Spleen (tissue), 11 donors: Measurements from ENCODE around the gene ETNPPL. TPM values are rescaled to one million over a fixed set of nuclear protein-coding genes. Genes with fewer than 3 reads are reported as not detected.

Experiments
- DNase-seq: peaks from one replicate; pipeline ENCODE4 v3.0.0-alpha.2; 2020
- H3K27ac ChIP-seq, 8 donors: fragments of 200-600 bp; sonication (generic) in 7 of 8; 1 replicate in 4 of 8; 2 replicates in 4 of 8; pipeline versions ENCODE4 v1.5.0 to v1.8.0; 2016 to 2021; ENCODE audit warnings: inconsistent platforms in 4 of 8, mild to moderate bottlenecking in 4 of 8, moderate library complexity in 1 of 8
- H3K27me3 ChIP-seq, 7 donors: fragments of 200-600 bp; sonication (generic) in 6 of 7; replicated peaks in 1 of 7; 1 replicate in 4 of 7; 2 replicates in 3 of 7; pipeline versions ENCODE4 v1.5.0 to v1.8.0; 2016 to 2021; ENCODE audit warnings: inconsistent platforms in 3 of 7, mild to moderate bottlenecking in 1 of 7
- H3K36me3 ChIP-seq, 6 donors: fragments of 200-600 bp; sonication (generic) in 5 of 6; 1 replicate in 4 of 6; 2 replicates in 2 of 6; pipeline versions ENCODE4 v1.5.0 to v1.8.0; 2016 to 2021; ENCODE audit warnings: inconsistent platforms in 2 of 6
- H3K4me1 ChIP-seq, 6 donors: fragments of 200-600 bp; sonication (generic) in 5 of 6; 1 replicate in 3 of 6; 2 replicates in 3 of 6; pipeline versions ENCODE4 v1.5.0 to v1.8.0; 2016 to 2021; ENCODE audit warnings: inconsistent platforms in 3 of 6
- H3K4me3 ChIP-seq, 8 donors: fragments of 200-600 bp; sonication (generic) in 7 of 8; 1 replicate in 4 of 8; 2 replicates in 4 of 8; pipeline versions ENCODE4 v1.5.0 to v1.8.0; 2016 to 2021; ENCODE audit warnings: inconsistent platforms in 4 of 8, mild to moderate bottlenecking in 4 of 8, moderate library complexity in 2 of 8
- H3K9me3 ChIP-seq, 8 donors: fragments of 200-600 bp; sonication (generic) in 7 of 8; 1 replicate in 4 of 8; 2 replicates in 4 of 8; pipeline versions ENCODE4 v1.5.0 to v1.8.0; 2016 to 2021; ENCODE audit warnings: inconsistent platforms in 4 of 8
- POLR2A ChIP-seq, 3 donors: fragments of 450-650 bp; IDR thresholded peaks; one replicate each; pipeline ENCODE4 v1.5.1; 2017; ENCODE audit warnings: antibody characterized with exemption in 3 of 3, mild to moderate bottlenecking in 1 of 3
- POLR2AphosphoS5 ChIP-seq, 3 donors: sonication (generic); formaldehyde crosslinking; IDR thresholded peaks; one replicate each; pipeline ENCODE4 v1.5.1; 2017; ENCODE audit warnings: antibody characterized with exemption in 3 of 3
- WGBS, 5 donors: extraction: QIAGEN DNeasy Blood & Tissue Kit in 3 of 5; methylation state at CpG; one replicate each; pipeline versions ENCODE4 v1.1.5 to v1.1.7; 2013 to 2018; 5-methylcytosine and 5-hydroxymethylcytosine counted together
- intact Hi-C: fragments of 100-400 bp; cut with DNase I; formaldehyde crosslinking; loops from one replicate; pipeline ENCODE4 v1.15.0; 2023; ENCODE audit warnings: low total_unique reads
- polyA plus RNA-seq, 3 donors: library from polyadenylated mRNA; stranded (reverse); fragments of 200-250 nt; gene quantifications; one replicate each; pipeline ENCODE4 v1.2.1, GENCODE V29; 2013
- total RNA-seq, 7 donors: library from RNA; depleted of rRNA in 3 of 7; stranded (reverse); fragments of >200 nt in 3 of 7; fragmentation: NEBNext Ultra II Directional in 4 of 7; extraction: Animal tissue kit (Norgen Biotek cat#: 25700) in 4 of 7; gene quantifications; one replicate each; pipeline versions ENCODE4 v1.1.0 to v1.2.1, GENCODE V29; 2016 to 2021
- TF ChIP-seq, protein P1 (sequence below), 11 experiments: fragments of 200-600 bp in 7 of 11; fragments of 450-650 bp in 4 of 11; sonication (generic) in 4 of 11; IDR thresholded peaks in 8 of 11; conservative IDR thresholded peaks in 3 of 11; 1 replicate in 7 of 11; 2 replicates in 4 of 11; pipeline versions ENCODE4 v1.4.0 to v1.8.0; 2016 to 2021; ENCODE audit warnings: antibody characterized with exemption in 11 of 11, inconsistent platforms in 4 of 11, mild to moderate bottlenecking in 1 of 11
- donor health status: healthy with polysubstance abuse.
- donor health status: DM: no; HTN: no; CAD: no; lungs with moderate emphysema.
- donor health status: DM: no; HTN: no; CAD: no.
- donor health status: Bipolar disorder and iron deficiency.
- donor health status: healthy.
- donor health status: DM: no; HTN: no; CAD: no.
- donor health status: DM: yes; HTN: yes; CAD: no.

ETNPPL gene
- total and polyA plus RNA-seq, 10 donors, result 0.50 to 3.1 (median 1.2) TPM; not detected in 1

GRCh38 chr4:108738003-108738706 is 24.7 kb downstream of the ETNPPL start:
- no peak for TF ChIP-seq POLR2AphosphoS5 (IDR thresholded peaks at IDR 0.05)
- no peak for TF ChIP-seq POLR2A (IDR thresholded peaks at IDR 0.05)
- TF ChIP-seq, protein P1, sequence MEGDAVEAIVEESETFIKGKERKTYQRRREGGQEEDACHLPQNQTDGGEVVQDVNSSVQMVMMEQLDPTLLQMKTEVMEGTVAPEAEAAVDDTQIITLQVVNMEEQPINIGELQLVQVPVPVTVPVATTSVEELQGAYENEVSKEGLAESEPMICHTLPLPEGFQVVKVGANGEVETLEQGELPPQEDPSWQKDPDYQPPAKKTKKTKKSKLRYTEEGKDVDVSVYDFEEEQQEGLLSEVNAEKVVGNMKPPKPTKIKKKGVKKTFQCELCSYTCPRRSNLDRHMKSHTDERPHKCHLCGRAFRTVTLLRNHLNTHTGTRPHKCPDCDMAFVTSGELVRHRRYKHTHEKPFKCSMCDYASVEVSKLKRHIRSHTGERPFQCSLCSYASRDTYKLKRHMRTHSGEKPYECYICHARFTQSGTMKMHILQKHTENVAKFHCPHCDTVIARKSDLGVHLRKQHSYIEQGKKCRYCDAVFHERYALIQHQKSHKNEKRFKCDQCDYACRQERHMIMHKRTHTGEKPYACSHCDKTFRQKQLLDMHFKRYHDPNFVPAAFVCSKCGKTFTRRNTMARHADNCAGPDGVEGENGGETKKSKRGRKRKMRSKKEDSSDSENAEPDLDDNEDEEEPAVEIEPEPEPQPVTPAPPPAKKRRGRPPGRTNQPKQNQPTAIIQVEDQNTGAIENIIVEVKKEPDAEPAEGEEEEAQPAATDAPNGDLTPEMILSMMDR (IDR thresholded peaks at IDR 0.05 in 8 of 11, conservative IDR thresholded peaks at IDR 0.05 in 3 of 11), result no peak
- no peaks in the 10 kb centered on the region for H3K36me3 ChIP-seq
- no peak for DNase-seq
- no peaks in the 10 kb centered on the region for H3K4me1 ChIP-seq
- H3K9me3 ChIP-seq, result no peaks in the 10 kb centered on the region
- 84 to 95% (median 91%) methylated on average over 2 of the region's 2 CpGs for WGBS, 5 donors
- no peak overlapping the region for H3K4me3 ChIP-seq
- H3K27ac ChIP-seq, result no peak overlapping the region
- intact Hi-C loops, result no loop called here
- H3K27me3 ChIP-seq, result no peaks in the 10 kb centered on the region

DNA sequence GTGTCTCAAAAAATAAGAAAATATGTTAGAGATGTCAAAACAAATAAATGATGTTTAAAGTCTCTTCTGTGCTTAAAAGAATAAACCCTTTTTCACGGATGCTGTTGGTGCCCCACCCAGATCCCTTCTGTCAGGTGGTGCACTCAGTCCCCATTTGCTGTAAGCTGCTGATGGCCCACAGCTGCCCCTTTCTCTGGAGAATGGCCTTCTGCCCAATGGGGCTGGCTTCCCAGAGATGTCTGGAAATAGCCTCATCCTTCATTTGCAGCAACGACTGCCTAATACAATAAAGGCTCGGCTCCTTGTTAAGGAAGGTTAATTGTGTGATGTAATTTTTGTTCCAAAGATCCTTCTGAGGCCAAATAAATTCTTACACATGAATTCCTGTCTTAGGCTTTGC is 31.8 kb downstream of the ETNPPL start:
- no peak for TF ChIP-seq POLR2AphosphoS5 (IDR thresholded peaks at IDR 0.05)
- TF ChIP-seq, protein P1 (IDR thresholded peaks at IDR 0.05 in 8 of 11, conservative IDR thresholded peaks at IDR 0.05 in 3 of 11), result no peak
- TF ChIP-seq POLR2A (IDR thresholded peaks at IDR 0.05), result no peak
- no peaks in the 10 kb centered on the region for H3K4me1 ChIP-seq
- H3K27me3 ChIP-seq, result peaks cover 0 to 7% (median 0%) of the 10 kb centered on the region in 7 donors
- no peak overlapping the region for H3K4me3 ChIP-seq
- DNase-seq, result no peak
- intact Hi-C loops, result no loop called here
- H3K36me3 ChIP-seq, result no peaks in the 10 kb centered on the region
- H3K27ac ChIP-seq, result no peak overlapping the region
- peaks cover 0 to 20% (median 14%) of the 10 kb centered on the region in 8 donors for H3K9me3 ChIP-seq
- 70 to 83% (median 74%) methylated on average over 3 of the region's 3 CpGs for WGBS, 5 donors

DNA sequence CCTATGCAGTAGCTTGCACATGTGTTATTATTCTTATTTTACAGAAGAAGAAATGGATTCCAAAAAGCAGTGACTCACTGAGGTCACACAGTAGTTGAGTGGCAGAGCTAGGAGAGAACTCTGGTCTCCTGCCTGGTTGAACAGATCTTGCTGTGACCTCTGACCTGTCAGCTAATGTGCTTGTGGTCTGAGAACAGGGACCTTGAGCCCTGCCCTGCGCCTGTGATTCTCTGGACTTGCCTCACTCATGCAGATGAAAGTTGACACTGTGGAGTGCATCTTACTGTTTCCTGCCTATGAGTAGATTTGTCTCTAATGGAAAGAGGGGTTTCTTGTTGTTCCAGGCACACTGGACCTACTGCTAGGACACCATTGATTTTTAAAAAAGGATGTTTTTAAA is 32.3 kb downstream of the ETNPPL start:
- Histone ChIP-seq H3K36me3 (no peaks in the 10 kb centered on the region), H3K27ac (no peak overlapping the region), H3K9me3 (peaks cover 0 to 24% (median 19%) of the 10 kb centered on the region in 8 donors), H3K4me3 (no peak overlapping the region), H3K27me3 (peaks cover 0 to 7% (median 0%) of the 10 kb centered on the region in 7 donors), H3K4me1 (no peaks in the 10 kb centered on the region)
- DNase-seq, result no peak
- no peak for TF ChIP-seq POLR2AphosphoS5 (IDR thresholded peaks at IDR 0.05)
- TF ChIP-seq, protein P1 (IDR thresholded peaks at IDR 0.05 in 8 of 11, conservative IDR thresholded peaks at IDR 0.05 in 3 of 11), result no peak
- TF ChIP-seq POLR2A (IDR thresholded peaks at IDR 0.05), result no peak
- WGBS, 5 donors, result 54 to 80% (median 68%) methylated on average over 1 of the region's 1 CpG
- intact Hi-C loops, result no loop called here

DNA sequence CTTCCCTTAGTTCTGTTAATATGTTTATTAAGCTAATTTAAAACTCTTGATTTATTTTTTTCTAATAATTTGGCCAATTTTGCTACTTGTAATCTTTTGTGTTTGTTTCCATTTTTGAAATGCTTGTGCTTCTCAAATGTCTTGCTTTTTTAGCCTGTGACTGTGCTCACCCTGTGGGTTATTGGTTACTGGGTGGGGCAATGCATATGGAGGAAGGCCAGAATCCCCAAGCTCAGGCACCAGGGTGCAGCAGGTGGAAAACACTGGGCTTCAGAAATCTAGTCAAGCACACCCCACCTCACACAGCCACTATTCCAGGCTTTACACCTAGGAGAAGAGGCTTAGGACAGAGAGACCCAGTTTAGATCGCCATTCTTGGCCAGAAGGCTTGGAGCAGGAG is 33.1 kb downstream of the ETNPPL start:
- Histone ChIP-seq H3K27ac (no peak overlapping the region), H3K36me3 (no peaks in the 10 kb centered on the region), H3K4me3 (no peak overlapping the region), H3K27me3 (peaks cover 0 to 7% (median 0%) of the 10 kb centered on the region in 7 donors), H3K4me1 (no peaks in the 10 kb centered on the region), H3K9me3 (peaks cover 0 to 32% (median 27%) of the 10 kb centered on the region in 8 donors)
- WGBS, 5 donors, result 78 to 100% (median 97%) methylated on average over 1 of the region's 1 CpG
- no peak for DNase-seq
- TF ChIP-seq POLR2A (IDR thresholded peaks at IDR 0.05) (no peak), POLR2AphosphoS5 (IDR thresholded peaks at IDR 0.05) (no peak)
- TF ChIP-seq, protein P1 (IDR thresholded peaks at IDR 0.05 in 8 of 11, conservative IDR thresholded peaks at IDR 0.05 in 3 of 11), result no peak
- intact Hi-C loops, result no loop called here
